ENCODE data around the gene EXOC3L4.
"Not testable (repeated sequence)": the region's sequence is repeated elsewhere in the genome, so short reads cannot be mapped to it uniquely, and the experiment has no call there.

Gene EXOC3L4

DNA sequence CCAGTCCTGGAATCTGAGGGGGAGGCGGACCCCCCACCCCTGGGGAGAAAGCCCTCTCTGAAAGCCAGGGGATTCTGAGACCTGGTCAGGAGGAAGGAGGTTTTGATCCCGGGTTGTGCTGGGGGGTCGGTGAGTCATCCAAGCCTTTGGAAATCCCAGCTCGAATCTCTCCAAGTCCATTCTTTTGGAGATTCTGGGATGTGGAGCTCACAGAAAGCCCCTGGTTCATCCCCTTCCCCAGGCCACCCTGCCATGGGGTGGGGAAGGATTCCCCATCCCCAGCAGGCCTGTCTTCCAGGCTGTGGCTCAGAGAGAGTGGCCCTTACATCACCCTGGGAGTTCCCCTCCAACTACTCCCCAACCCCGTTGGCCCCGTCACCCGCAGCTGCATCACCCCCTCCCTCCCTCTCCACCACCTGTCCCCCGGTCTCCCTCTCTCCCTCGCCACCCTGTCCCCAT lies 14.3 kb downstream of the EXOC3L4 start:
- DNase-seq, result peak; percentile 49

DNA sequence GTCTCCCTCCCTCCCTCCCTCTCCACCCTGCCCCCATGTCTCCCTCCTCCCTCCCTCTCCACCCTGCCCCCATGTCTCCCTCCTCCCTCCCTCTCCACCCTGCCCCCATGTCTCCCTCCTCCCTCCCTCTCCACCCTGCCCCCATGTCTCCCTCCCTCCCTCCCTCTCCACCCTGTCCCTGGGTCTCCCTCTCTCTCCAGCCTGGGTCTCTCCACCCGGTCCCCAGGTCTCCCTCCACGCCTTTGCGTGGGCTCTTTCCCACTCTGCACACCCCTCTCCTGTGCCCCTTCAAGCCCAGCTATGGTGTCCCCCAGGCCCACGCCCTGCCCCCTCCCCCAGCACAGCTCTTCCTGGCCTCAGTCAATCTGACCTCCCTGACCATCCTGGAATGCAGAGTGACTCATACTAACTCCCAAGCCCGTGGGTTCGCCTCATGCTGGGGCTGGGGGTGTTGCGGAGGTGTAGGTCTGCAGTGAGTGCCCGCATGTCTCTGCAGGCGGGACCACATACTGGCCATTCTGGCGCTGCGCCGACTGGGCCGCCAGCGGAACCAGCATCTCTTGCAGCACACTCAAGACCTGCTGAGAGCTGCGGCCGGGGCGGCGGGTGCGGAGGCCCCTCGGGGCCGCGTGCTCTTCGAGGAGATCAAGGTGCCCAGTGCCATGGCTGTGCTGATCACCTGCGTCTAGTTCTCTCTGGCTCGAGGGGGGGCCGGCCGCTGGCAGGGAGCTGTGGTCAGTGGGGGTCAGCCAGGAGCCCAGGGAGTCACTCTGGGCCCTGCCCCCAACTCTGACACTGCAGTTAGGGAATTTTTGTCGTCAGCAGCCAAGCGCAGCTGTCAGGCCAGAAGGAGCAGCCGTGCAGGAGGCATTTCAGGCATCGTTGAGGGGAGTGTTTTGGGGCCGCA lies 15.3 kb downstream of the EXOC3L4 start:
- DNase-seq, result no peak

DNA sequence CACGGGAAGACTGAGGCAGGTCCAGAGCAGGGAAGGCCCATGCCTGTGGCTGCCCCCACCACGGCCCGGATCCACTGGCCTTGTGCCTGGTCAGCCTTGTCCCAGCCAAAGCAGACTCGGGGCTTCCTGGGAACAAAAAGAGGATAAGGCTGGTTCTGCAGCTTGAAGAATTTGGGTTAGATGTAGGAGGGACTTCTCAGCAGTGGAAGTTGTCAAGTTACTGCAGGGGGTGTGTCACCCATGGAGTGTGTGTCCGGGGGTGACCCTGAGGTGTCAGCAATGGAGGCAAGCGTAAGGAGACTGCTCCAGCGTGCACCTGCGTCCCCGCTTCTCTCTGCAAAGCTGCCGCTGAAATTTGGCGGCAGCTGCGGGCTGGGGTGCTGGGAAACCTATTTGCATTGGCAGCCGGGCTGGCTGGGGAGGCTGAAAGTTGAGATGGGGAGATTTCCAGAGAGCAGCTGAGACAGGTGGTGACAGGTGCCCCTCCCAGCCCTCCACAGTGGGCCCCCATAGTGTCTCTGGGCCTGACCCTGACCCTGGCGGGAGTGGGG lies 16.2 kb downstream of the EXOC3L4 start:
- DNase-seq, result no peak

DNA sequence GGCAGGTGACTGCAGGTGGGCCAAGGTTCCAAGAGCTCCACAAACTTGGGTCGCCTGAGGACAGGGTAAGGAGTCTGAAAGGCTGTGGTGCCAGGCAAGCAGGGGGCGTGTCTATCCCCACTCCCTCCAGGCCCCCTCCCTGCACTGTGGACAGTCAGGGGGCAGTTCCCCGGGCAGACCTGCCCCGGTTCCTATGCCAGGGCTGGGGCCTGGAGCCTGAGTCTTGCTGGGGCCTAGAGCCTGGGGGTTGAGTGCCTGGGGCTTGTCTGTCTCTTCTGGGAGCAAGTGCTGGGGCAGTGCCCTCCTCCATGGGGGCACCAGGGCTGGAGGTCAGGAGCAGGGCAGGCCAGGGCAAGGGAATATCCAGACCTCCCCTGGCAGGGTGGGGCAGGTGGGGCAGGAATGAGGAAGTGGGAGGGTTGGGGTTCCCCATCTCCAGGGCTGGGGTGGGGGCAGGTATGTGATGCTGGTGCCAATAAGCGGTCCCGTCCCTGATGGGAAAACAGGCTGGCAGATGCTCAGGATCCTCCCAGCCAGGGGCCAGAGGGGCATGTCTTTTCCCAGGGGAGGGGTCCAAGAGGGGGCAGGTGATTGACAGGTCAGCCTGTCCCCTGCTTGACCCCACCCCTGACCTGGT lies 16.8 kb downstream of the EXOC3L4 start:
- no peak for DNase-seq

DNA sequence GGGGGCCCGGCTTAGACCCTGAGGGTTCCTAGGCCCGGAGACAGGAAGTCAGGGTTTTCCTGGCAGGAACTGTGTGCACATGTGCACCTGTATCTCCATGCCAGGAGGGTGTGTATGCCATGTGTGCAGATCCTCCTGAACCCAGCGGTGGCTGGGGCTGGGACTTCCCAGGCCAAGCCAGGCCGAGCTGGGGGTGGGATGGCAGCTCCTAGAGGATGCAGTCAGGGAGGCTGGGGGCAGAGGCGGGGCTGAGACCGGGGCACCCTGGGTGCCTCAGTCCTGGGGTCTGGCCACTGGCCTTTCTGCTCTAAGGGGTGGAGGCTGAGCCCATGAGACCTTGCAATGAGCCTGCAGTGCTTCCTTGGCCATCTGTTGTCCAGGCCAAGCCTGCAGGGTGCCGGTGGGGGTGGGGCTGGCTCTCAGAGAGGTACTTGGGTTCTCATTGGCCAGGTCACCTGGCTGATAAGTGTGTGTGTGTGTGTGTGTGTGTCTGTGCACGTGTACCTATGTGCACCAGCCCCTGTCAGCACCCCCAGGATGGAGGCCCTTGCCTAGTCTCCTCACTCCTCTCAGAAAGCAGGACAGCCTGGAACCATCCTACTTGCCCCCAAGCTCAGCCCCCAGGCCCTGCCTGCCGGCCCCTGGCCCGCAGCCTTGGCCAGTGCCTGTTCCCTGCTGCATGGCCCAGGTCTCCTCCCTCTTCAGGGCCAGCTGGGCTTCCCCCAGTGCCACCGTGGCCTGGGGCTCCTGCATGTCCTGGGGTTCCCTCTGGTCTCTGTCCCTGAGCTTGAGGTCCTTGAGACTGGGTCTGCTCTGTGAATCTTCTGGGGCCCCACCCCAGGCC lies 18.1 kb downstream of the EXOC3L4 start:
- DNase-seq, result no peak

DNA sequence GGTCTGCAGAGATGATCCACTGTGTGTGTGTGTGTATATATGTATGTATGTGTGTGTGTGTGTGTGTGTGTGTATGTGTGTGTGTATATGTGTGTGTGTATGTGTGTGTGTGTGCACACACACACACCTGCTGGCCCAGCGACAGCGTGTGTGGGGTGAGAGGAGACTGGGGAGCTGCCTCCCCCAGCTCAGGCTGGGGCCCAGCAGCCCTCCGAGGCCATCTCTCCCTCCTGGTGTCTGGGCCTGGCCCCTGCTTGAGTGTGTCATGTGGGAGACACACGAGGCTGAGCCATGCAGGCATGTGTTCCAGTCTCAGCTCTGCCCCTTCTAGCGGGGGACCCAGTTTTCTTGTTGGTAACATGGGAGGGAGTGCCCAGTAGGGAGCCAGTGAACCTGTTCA lies 18.8 kb downstream of the EXOC3L4 start:
- DNase-seq, result no peak

DNA sequence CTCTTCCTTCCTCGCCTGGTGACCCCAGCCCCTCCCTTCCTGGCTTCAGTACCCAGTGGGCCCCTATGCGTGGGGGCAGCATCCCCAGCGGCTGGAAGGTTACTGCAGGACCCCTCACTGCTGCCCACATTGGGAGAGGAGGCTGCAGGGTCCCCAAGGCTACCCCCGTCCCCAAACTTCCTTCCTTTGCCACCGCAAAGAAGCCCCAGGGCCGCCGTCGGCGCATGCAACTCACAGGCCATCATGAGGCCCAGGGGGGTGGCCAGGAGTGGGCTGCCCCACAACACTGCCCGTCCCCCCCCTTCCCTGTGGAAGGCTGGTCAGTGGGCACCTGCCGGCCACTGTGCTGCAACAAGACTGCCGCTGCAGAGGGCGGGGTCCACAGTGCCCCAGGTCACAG lies 19.2 kb downstream of the EXOC3L4 start:
- DNase-seq, result no peak

DNA sequence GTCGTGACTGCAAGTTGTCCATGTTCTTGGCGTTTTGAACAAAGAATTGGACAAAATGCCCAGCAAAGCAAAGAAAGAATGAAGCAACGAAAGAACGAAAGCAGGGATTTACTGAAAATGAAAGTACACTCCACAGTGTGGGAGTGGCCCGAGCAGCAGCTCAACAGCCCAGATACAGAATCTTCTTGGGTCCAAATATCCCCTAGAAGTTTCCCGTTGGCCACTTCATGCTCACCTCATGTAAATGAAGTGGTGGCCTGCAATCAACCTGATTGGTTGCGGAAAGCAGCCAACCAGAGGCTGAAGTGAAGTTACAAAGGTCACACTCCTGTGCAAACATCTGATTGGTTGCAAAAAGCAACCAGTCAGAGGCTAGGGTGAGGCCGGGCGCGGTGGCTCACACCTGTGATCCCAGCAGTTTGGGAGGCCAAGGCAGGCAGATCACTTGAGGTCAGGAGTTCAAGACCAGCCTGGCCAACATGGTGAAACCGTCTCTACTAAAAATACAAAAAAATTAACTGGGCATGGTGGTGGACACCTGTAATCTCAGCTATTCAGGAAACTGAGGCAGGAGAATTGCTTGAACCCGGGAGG lies 20.7 kb downstream of the EXOC3L4 start:
- DNase-seq, result not testable (repeated sequence)

DNA sequence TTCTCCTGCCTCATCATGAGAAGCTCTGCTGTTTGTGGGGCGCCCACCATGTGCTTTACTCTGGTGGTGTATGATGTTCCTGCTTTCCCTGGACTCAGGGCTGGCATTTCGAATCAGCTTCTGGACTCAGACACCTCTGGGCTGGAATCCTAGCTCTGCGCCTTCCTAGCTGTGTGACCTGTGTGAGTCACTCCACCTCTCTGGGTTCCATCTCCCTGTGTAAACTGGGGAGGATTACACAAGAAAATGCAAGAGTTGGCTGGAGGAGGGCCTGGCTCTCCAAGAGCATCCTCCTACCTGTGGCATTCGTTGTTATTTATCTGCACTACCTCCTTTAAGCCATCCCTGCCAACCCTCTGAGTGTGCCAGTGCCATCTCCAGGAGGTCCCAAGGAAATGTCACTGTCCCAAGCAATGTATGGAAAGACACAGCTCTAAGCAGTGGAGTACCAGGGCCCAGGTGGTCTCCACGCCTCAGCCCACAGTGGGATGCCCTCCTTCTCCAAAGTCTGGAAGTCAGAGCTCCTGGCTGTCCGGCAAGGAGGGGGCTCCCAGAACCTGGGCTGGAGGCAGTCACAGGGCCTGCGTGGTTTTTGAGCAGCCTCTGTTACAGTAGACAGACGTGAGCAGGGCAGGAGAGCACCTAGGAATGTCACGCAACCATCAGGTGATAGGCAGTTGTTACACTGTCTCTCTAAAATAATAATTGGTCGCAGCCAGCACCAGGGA lies 21.5 kb downstream of the EXOC3L4 start:
- DNase-seq, result no peak

DNA sequence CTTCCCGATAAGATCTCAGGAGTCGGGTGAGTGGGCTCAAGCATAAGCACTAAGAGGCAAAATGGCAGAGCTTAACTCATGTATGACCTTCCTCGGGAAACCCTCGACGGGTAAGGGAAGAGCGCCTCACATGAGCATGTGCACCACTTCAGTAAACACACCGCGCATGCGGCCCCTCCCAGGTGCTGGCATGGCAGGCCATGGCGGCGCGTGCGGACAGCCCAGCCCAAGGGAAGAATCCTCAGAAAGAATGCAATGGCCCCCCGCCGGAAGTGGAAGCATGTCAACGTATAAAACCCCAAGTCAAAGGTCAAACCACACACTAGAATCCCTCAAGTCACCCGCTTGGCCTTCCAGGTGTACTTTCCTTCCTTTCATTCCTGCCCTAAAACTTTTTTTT lies 22.1 kb downstream of the EXOC3L4 start:
- no peak for DNase-seq

DNA sequence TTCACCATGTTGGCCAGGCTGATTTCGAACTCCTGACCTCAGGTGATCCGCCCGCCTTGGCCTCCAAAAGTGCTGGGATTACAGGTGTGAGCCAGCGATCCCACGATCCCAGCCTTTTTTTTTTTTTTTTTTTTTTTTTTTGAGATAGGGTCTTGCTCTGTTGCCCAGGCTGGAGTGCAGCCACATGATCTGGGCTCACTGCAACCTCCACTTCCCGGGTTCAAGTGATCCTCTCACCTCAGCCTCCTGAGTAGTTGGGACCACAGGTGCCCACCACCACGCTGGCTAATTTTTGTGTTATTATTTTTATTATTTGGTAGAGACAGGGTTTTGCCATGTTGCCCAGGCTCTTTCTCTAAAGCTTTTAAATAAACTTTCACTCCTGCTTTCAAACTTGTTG lies 23.0 kb downstream of the EXOC3L4 start:
- not testable (repeated sequence) for DNase-seq

DNA sequence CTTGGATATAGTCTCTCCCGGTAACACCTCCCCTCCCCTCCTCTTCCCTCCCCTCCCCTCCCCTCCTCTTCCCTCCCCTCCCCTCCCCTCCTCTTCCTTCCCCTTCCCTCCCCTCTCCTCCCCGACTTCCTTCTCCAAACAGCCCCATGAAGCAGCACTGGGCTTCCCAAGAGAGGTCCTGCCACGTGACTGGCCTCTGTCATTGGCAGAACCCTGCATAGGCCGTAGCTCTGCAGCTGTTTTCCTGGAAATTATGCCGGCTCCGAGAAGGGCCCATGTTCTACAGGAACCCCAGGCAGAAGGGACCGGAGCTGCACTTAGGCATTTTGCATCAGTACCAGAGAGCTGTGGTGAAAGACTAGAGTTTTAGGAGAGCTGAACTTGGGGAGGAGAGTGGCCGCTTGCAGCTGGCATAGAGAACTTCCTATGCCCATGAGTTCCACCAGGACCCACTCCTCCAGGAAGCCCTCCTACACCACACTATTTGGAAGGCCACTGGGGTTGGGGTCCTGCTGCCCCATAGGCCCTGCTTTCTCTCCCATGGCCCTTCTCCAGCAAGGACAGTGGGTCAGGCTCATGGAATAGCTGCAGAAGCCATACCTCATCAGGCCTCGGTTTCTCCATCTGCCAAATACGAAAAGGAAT lies 23.6 kb downstream of the EXOC3L4 start:
- no peak for DNase-seq

DNA sequence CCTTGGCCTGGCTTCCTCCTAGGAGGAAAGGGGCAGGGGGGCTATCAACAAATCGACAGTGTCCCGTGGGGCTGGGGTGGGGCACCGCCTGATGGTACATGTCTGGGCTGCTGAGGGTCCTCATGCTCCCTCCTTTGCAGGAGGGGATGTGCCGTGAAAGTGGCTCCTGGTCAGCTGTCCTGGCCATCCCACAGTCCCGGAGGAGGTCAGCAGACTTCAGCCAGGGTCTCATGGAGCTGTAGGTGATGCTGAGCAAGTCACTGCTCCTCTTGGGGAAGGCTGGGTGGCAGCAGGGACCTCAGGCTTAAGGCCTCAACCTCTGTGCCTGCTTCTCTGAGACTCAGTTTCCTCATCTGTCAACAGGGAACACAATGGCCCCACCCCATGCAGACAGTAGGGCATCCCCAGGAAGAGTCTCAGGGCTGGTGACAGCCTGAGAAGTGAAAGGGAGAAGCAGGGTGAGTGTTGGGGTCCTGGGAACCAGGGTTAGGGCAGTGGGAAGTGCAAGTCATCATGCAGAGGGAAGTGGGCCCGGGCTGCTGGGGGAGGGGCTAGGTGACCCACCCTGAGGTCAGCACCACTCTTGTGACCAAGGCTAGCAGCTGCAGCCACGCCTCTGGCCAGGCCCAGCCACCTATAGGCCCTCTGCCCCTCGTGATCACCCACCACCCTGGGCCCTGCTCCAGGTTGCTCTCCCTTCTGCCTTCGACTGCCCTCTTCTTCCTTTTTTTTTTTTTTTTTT lies 24.3 kb downstream of the EXOC3L4 start:
- DNase-seq, result no peak

DNA sequence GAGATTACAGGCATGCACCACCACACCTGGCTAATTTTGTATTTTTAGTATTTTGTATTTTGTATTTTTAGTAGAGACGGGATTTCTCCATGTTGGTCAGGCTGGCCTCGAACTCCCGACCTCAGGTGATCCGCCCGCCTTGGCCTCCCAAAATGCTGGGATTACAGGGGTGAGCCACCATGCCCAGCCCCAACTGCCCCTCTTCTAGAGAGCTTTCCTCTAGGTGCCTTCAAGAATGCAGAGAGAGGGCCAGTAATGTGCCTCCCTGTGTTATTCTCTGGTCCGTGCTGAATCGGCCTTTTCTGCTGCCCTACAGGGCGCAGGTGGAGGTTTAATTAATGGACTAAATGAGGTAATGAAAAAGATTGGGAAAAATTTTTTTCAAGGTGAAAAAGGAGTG lies 25.0 kb downstream of the EXOC3L4 start:
- DNase-seq, result not testable (repeated sequence)

DNA sequence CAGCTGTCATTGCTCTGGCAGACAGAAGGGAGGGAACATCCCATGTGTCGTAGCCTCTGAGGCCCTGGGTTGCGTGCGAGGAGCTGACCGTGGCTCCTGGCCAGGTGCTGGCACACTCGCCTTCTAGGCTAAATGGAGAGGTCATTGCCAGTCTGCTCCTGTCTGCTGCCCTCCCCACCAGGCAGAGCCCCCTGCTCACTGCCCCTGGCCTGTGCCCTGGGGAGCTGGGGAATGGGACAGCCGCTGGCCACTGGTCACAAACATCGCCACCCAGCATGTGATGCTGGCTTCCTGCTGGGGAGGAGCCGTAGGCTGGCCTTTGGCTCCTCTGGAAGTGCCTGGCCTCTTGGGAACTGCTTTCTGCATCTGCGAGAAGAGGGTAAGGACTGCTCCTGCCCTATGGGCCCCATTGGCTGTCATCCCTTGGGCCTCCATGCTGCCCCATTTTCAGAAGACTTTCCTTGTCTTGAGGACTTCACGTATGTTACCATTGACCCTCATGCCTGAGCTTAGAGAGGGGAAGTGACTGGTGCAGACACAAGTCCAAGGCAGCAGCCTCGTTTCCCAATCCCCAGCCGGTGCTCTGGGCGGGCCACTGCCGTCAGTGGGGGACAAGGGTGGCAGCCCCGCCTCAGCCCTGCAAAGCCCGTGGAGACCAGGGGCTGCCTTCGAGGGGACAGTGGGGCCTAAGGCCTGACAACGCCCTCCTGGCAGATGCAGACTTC lies 26.8 kb downstream of the EXOC3L4 start:
- DNase-seq, result no peak

DNA sequence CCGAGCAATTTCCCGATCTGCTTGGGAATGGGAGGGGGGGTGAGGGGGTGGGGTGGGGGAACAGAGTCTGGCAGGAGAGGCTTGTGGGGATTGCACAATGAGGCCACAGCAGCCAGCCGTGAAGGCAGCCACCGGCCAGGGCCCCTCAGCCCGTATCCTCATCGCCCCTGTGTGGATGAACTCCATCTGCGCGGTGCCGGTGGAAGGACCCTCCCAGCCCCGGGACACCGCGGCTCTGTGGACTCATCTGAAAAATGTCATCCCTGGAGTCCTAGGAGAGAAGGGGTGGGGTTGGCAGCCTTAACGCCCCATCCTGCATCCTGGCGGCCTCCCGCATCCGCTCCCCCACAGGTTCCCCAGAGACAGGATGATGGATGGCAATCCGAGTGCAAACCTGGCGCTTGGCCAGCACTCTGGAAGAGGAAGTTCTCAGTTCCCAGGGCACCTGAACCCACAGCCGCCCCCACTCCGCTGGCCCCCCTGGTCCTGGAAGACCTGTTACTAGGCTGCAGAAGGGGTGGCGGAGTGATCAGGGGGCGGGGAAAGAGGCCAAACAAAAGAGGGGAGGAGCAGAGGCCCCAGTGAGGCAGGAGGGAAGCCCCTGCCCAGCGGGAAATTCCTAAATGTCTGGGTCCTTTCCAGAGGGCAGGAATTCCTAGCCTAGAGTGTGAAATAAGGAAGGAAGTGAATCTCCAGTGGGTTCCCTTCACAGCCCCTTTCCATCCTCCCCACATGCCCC lies 27.5 kb downstream of the EXOC3L4 start:
- DNase-seq, result no peak

DNA sequence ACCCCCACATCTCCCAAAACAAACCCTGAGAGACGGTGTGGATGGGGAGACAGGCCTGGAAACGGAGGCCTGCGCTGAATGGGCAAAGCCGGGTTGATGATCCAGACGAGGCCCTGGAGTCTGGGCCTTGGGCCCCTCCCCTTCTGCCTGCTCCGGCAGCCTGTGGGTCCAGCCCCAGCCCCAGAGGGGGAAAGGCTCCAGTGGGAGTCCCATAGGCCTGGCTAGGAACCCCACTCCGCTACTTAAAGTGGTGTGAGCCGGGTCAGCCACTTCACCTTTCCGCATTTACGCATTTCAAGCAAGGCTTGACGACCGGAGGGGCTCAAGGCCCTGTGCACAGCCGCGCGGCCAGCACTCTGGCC lies 28.0 kb downstream of the EXOC3L4 start:
- no peak for DNase-seq

DNA sequence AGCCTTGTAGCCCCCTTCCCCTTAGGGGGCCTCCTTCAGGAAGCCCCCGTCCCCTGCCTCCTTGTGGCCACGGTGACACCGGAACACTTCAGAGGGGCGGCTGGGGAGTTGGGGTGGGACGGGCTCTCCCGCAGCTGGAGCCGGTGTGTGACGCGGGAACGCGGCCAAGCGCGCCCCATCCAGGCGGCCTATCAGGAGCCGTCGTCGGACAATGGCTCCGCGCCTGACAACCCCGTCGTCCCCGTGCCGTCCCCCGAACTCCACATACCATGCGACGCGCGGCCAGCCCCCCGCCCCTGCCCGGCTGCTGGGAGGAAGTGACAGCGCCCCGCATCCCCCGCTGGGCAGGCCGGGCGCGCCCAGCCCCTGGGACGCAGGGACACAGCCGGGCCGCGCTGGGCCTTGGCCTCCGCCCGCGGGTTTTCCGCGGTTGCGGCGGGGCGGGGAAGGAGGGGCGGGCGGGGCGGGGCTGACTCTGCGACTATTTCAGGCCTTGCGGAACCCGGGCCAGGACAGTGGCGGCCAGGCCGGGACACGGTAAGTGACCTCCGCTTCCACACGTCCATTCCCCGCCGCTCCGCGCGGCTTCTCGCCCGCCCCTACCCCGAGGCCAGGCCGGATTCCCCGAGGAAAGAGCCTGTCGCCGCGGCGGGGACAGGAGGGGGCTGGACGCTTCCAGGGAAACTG lies 28.6 kb downstream of the EXOC3L4 start, which contains the start of gene TNFAIP2:
TNFAIP2 (plus strand) TSS at position 515 of the 687 bp plus-strand sequence. CDS start 2,997 bp downstream, outside the sequence.
- no peak for DNase-seq
